Measurements from ENCODE around the gene TMX4. TPM values are rescaled to one million over a fixed set of nuclear protein-coding genes. Genes with fewer than 3 reads are reported as not detected.

The TMX4 gene
- total RNA-seq, 1 experiment from 2014 or later = 11.7 TPM

DNA sequence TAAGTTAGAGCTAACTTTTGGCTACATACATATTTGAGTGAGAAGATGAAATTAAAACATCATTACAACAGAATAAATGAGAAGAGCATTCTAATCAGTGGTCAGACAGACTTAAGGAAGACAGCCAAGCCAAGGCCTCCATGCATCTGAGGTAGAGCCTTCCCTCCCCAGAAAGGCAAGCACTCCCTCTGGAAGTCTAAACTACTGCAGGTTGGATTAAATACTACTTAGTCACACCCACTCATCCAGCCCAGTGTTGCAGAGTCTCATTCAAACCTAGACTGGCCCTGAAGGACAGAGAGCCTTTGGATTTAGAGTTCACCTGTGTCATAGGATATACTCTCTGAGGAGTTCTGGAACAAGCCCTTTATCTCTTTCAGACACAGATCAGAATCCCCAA is 29.2 kb downstream of the TMX4 start:
- H3K4me1 ChIP-seq (ENCODE audit: insufficient read depth, low read length) = no peaks in the 10 kb centered on the region
- no peaks in the 10 kb centered on the region for H3K27me3 ChIP-seq (ENCODE audit: insufficient read depth, low read length)
- H2BK12ac ChIP-seq (ENCODE audit: insufficient read length, low read depth, low read length) = no peak overlapping the region
- H3K18ac ChIP-seq (ENCODE audit: insufficient read length, low read depth, low read length) = no peak overlapping the region
- TF ChIP-seq, protein P1, sequence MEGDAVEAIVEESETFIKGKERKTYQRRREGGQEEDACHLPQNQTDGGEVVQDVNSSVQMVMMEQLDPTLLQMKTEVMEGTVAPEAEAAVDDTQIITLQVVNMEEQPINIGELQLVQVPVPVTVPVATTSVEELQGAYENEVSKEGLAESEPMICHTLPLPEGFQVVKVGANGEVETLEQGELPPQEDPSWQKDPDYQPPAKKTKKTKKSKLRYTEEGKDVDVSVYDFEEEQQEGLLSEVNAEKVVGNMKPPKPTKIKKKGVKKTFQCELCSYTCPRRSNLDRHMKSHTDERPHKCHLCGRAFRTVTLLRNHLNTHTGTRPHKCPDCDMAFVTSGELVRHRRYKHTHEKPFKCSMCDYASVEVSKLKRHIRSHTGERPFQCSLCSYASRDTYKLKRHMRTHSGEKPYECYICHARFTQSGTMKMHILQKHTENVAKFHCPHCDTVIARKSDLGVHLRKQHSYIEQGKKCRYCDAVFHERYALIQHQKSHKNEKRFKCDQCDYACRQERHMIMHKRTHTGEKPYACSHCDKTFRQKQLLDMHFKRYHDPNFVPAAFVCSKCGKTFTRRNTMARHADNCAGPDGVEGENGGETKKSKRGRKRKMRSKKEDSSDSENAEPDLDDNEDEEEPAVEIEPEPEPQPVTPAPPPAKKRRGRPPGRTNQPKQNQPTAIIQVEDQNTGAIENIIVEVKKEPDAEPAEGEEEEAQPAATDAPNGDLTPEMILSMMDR (conservative IDR thresholded peaks at IDR 0.05) = no peak
- no peak overlapping the region for H3K23ac ChIP-seq (ENCODE audit: insufficient read length, low read depth, low read length)
- H3K27ac Mint-ChIP-seq = no peak overlapping the region
- no peaks in the 10 kb centered on the region for H3K79me1 ChIP-seq (ENCODE audit: insufficient read depth, low read depth, low read length, poor library complexity, severe bottlenecking)
- H2BK5ac ChIP-seq (ENCODE audit: insufficient read length, low read length) = no peak overlapping the region
- no peak overlapping the region for H4K8ac ChIP-seq (replicated peaks; ENCODE audit: insufficient read length, low read depth, low read length)
- no peaks in the 10 kb centered on the region for H4K20me1 ChIP-seq (ENCODE audit: control insufficient read depth, insufficient read depth, insufficient read length)
- DNase-seq = no peak
- H3K4me1 Mint-ChIP-seq = no peaks in the 10 kb centered on the region
- no peak overlapping the region for H4K5ac ChIP-seq (ENCODE audit: insufficient read length, low read depth, low read length)
- H3K14ac ChIP-seq (ENCODE audit: insufficient read depth, low read length) = no peak overlapping the region
- H3K36me3 Mint-ChIP-seq (ENCODE audit: insufficient read depth in 1 of 3, low read depth in 3 of 3) = peaks cover 13 to 16% (median 13%) of the 10 kb centered on the region in 3 experiments
- H3K56ac ChIP-seq (ENCODE audit: insufficient read length, low read depth, low read length) = no peak overlapping the region
- no peaks in the 10 kb centered on the region for H3K79me2 ChIP-seq (ENCODE audit: insufficient read depth, low read length)
- no peak overlapping the region for H2AK5ac ChIP-seq (ENCODE audit: insufficient read length, low read length)
- no peak overlapping the region for H2BK120ac ChIP-seq (ENCODE audit: low read depth, low read length, poor library complexity, severe bottlenecking)
- H3K9me3 Mint-ChIP-seq = peaks cover 4 to 12% of the 10 kb centered on the region in 2 experiments
- H3T11ph ChIP-seq (ENCODE audit: low read length) = no peak overlapping the region
- H3K27me3 Mint-ChIP-seq (ENCODE audit: low read depth) = no peaks in the 10 kb centered on the region
- H3K9me3 ChIP-seq (ENCODE audit: control insufficient read depth, low read depth, low read length) = no peaks in the 10 kb centered on the region
- H3K4ac ChIP-seq (ENCODE audit: low read depth, low read length) = no peak overlapping the region
- H3K23me2 ChIP-seq (ENCODE audit: insufficient read length, low read depth, low read length, poor library complexity, severe bottlenecking) = no peaks in the 10 kb centered on the region
- H2AFZ ChIP-seq (ENCODE audit: low read length) = no peak overlapping the region
- no peak overlapping the region for H2BK20ac ChIP-seq (ENCODE audit: low read depth, low read length, poor library complexity, severe bottlenecking)
- no peak overlapping the region for H3K4me2 ChIP-seq (ENCODE audit: insufficient read depth, insufficient read length, low read length)
- no peak overlapping the region for H3K27ac ChIP-seq (ENCODE audit: insufficient read length, low read depth, low read length)
- H3K4me3 Mint-ChIP-seq = no peak overlapping the region
- H4K91ac ChIP-seq (ENCODE audit: insufficient read length, low read depth, low read length) = no peak overlapping the region
- no peak overlapping the region for H2BK15ac ChIP-seq (ENCODE audit: low read depth, low read length)
- H3K9ac ChIP-seq (ENCODE audit: extremely low read depth, insufficient read length, low read length) = no peak overlapping the region
